GM12892 (cell line): ENCODE results near the gene COL17A1.

Experiments used
- POLR2A ChIP-seq: IDR thresholded peaks from 2 replicates; pipeline ENCODE4 v1.6.1; 2011; ENCODE audit warnings: low read depth, low read length, control low read depth
- POLR2AphosphoS5 ChIP-seq: IDR thresholded peaks from 2 replicates; pipeline ENCODE4 v1.6.1; 2011; ENCODE audit warnings: low read depth, low read length, control low read depth

- TF ChIP-seq POLR2AphosphoS5 = no peak
- TF ChIP-seq POLR2A = no peak
Measured at GRCh38 chr10:104104418-104104817, 18.7 kb upstream of the COL17A1 start.
